WTC11 (cell line): ENCODE measurements around the gene GRM1. TPM values are rescaled to one million over a fixed set of nuclear protein-coding genes. Genes with fewer than 3 reads are reported as not detected.

Source experiments
- ATAC-seq: fragments of 200-7000 bp; cut with Tn5 transposase; 2 replicates; pipeline ENCODE4 v1.10.0; 2021; ENCODE audit warnings: mild to moderate bottlenecking, moderate library complexity
- CTCF ChIA-PET: fragments of 300-600 bp; sonication (Branson Sonifier 250); formaldehyde crosslinking; loops from one replicate; lab custom pipeline; 2021; ENCODE audit warnings: antibody characterized with exemption; lab: Charles Lee
- POLR2A ChIA-PET: fragments of 350-600 bp; sonication (Branson Sonifier 250); formaldehyde crosslinking; loops from one replicate; lab custom pipeline; 2021; ENCODE audit warnings: antibody characterized with exemption; lab: Charles Lee
- DNase-seq: peaks from one replicate; pipeline ENCODE4 v3.0.0; 2021; ENCODE audit warnings: low spot score
- H3K27ac Mint-ChIP-seq: 2 replicates; pipeline ENCODE4 v1.8.0; 2021; ENCODE audit warnings: mixed read lengths
- H3K27me3 Mint-ChIP-seq: 2 replicates; pipeline ENCODE4 v1.8.0; 2021; ENCODE audit warnings: low read depth, mild to moderate bottlenecking, moderate library complexity, mixed read lengths
- H3K36me3 Mint-ChIP-seq: 2 replicates; pipeline ENCODE4 v1.8.0; 2021; ENCODE audit warnings: mixed read lengths
- H3K4me1 Mint-ChIP-seq: 2 replicates; pipeline ENCODE4 v1.8.0; 2022; ENCODE audit warnings: mixed read lengths
- H3K4me3 Mint-ChIP-seq: 2 replicates; pipeline ENCODE4 v1.8.0; 2021; ENCODE audit warnings: mild to moderate bottlenecking, moderate library complexity, mixed read lengths
- H3K9me3 Mint-ChIP-seq: 2 replicates; pipeline ENCODE4 v1.8.0; 2021; ENCODE audit warnings: mixed read lengths
- ARID4B ChIP-seq: sonication (generic); formaldehyde crosslinking; IDR thresholded peaks from 2 replicates; pipeline ENCODE4 v1.8.0; 2023; ENCODE audit warnings: missing genetic modification reagents, mild to moderate bottlenecking, borderline replicate concordance
- ATF1 ChIP-seq: sonication (generic); formaldehyde crosslinking; IDR thresholded peaks from 2 replicates; pipeline ENCODE4 v1.8.1; 2023; ENCODE audit warnings: mild to moderate bottlenecking, moderate library complexity, missing genetic modification reagents
- ATF3 ChIP-seq: sonication (generic); formaldehyde crosslinking; conservative IDR thresholded peaks from 2 replicates; pipeline ENCODE4 v1.8.1; 2022; ENCODE audit warnings: mild to moderate bottlenecking, missing genetic modification reagents
- CREB1 ChIP-seq: sonication (generic); formaldehyde crosslinking; IDR thresholded peaks from 2 replicates; pipeline ENCODE4 v1.8.0; 2023; ENCODE audit warnings: mild to moderate bottlenecking, missing genetic modification reagents
- ELF4 ChIP-seq: sonication (generic); formaldehyde crosslinking; IDR thresholded peaks from 2 replicates; pipeline ENCODE4 v1.8.1; 2022; ENCODE audit warnings: low read depth, mild to moderate bottlenecking, moderate library complexity, missing genetic modification reagents
- ESRRA ChIP-seq: sonication (generic); formaldehyde crosslinking; IDR thresholded peaks from 2 replicates; pipeline ENCODE4 v1.8.1; 2022; ENCODE audit warnings: mild to moderate bottlenecking, missing genetic modification reagents, borderline replicate concordance
- ETV6 ChIP-seq: sonication (generic); formaldehyde crosslinking; IDR thresholded peaks from 2 replicates; pipeline ENCODE4 v1.8.1; 2022; ENCODE audit warnings: mild to moderate bottlenecking, missing genetic modification reagents
- FOXP4 ChIP-seq: sonication (generic); formaldehyde crosslinking; IDR thresholded peaks from 2 replicates; pipeline ENCODE4 v1.8.0; 2022; ENCODE audit warnings: mild to moderate bottlenecking, missing genetic modification reagents
- GABPB1 ChIP-seq: sonication (generic); formaldehyde crosslinking; IDR thresholded peaks from 2 replicates; pipeline ENCODE4 v1.8.1; 2023; ENCODE audit warnings: mild to moderate bottlenecking, missing genetic modification reagents
- HMGXB4 ChIP-seq: sonication (generic); formaldehyde crosslinking; IDR thresholded peaks from 2 replicates; pipeline ENCODE4 v1.8.1; 2023; ENCODE audit warnings: mild to moderate bottlenecking, moderate library complexity, missing genetic modification reagents
- JAZF1 ChIP-seq: fragments of 250-450 bp; sonication (Bioruptor Pico); IDR thresholded peaks from 2 replicates; pipeline ENCODE4 v1.9.0; 2021; ENCODE audit warnings: moderate library complexity, mild to moderate bottlenecking, inconsistent platforms
- MAX ChIP-seq: sonication (generic); formaldehyde crosslinking; IDR thresholded peaks from 2 replicates; pipeline ENCODE4 v1.8.0; 2022; ENCODE audit warnings: mild to moderate bottlenecking, missing genetic modification reagents
- NFYB ChIP-seq: sonication (generic); formaldehyde crosslinking; conservative IDR thresholded peaks from 2 replicates; pipeline ENCODE4 v1.8.0; 2022; ENCODE audit warnings: low read depth, missing genetic modification reagents
- NR3C1 ChIP-seq: sonication (generic); formaldehyde crosslinking; conservative IDR thresholded peaks from 2 replicates; pipeline ENCODE4 v1.8.1; 2023; ENCODE audit warnings: low read depth, mild to moderate bottlenecking, missing genetic modification reagents
- OVOL2 ChIP-seq: fragments of 250-450 bp; sonication (Bioruptor Pico); IDR thresholded peaks from 2 replicates; pipeline ENCODE4 v1.9.0; 2021; ENCODE audit warnings: mild to moderate bottlenecking, borderline replicate concordance
- SP1 ChIP-seq: sonication (generic); formaldehyde crosslinking; conservative IDR thresholded peaks from 2 replicates; pipeline ENCODE4 v1.8.1; 2022; ENCODE audit warnings: missing genetic modification reagents
- STAT6 ChIP-seq: sonication (generic); formaldehyde crosslinking; conservative IDR thresholded peaks from 2 replicates; pipeline ENCODE4 v1.8.1; 2023; ENCODE audit warnings: mild to moderate bottlenecking, low read depth, missing genetic modification reagents, moderate library complexity
- ZNF138 ChIP-seq: sonication (generic); formaldehyde crosslinking; conservative IDR thresholded peaks from 2 replicates; pipeline ENCODE4 v1.8.1; 2022; ENCODE audit warnings: mild to moderate bottlenecking, moderate library complexity, missing genetic modification reagents
- ZNF317 ChIP-seq: sonication (generic); formaldehyde crosslinking; IDR thresholded peaks from 2 replicates; pipeline ENCODE4 v1.8.1; 2023; ENCODE audit warnings: low read depth, mild to moderate bottlenecking, moderate library complexity, missing genetic modification reagents, borderline replicate concordance
- ZNF532 ChIP-seq: fragments of 250-450 bp; sonication (Bioruptor Pico); IDR thresholded peaks from 2 replicates; pipeline ENCODE4 v1.9.0; 2021; ENCODE audit warnings: mild to moderate bottlenecking, borderline replicate concordance
- total RNA-seq: library from RNA; stranded (reverse); gene quantifications from 3 replicates; pipeline ENCODE4 v1.2.3, GENCODE V29; 2021

Gene GRM1
- total RNA-seq, 1 experiment from 2014 or later, result 0.46 TPM

GRCh38 chr6:146202570-146202969 is 173.7 kb downstream of the GRM1 start:
- H3K4me3 Mint-ChIP-seq, result no peak overlapping the region
- TF ChIP-seq ZNF532 (no peak), ZNF138 (CRISPR knock-in tag) (no peak), GABPB1 (CRISPR knock-in tag) (no peak), ATF1 (no peak), FOXP4 (CRISPR knock-in tag) (no peak), JAZF1 (CRISPR knock-in tag) (no peak), ESRRA (CRISPR knock-in tag) (no peak), ZNF317 (CRISPR knock-in tag) (no peak), SP1 (CRISPR knock-in tag) (no peak), OVOL2 (no peak), CREB1 (CRISPR knock-in tag) (no peak), ETV6 (no peak), ATF3 (CRISPR knock-in tag) (no peak), NFYB (no peak), NR3C1 (CRISPR knock-in tag) (no peak), HMGXB4 (CRISPR knock-in tag) (no peak), ELF4 (CRISPR knock-in tag) (no peak), STAT6 (no peak), MAX (CRISPR knock-in tag) (no peak), ARID4B (CRISPR knock-in tag) (no peak)
- TF ChIP-seq, all 79 proteins: peak for 0
- ChIA-PET CTCF (no interaction called here), POLR2A (no interaction called here)
- no peaks in the 10 kb centered on the region; the same call in 1 of the 2 replicates for H3K27me3 Mint-ChIP-seq
- H3K9me3 Mint-ChIP-seq, result no peaks in the 10 kb centered on the region
- H3K27ac Mint-ChIP-seq, result no peak overlapping the region
- no peaks in the 10 kb centered on the region for H3K4me1 Mint-ChIP-seq
- ATAC-seq (no peak), DNase-seq (no peak)
- no peaks in the 10 kb centered on the region for H3K36me3 Mint-ChIP-seq
